Testis (tissue), 3 donors: ENCODE data around the gene PTPRN2. TPM values are rescaled to one million over a fixed set of nuclear protein-coding genes. Genes with fewer than 3 reads are reported as not detected.

Source experiments
- DNase-seq: peaks from one replicate; pipeline ENCODE4 v3.0.0-alpha.2; 2019
- H3K27ac ChIP-seq, 2 donors: fragments of 200-600 bp; sonication (generic); one replicate each; pipeline ENCODE4 v1.5.1; 2019
- H3K27me3 ChIP-seq: fragments of 200-600 bp; sonication (generic); one replicate; pipeline ENCODE4 v1.5.1; 2019
- H3K36me3 ChIP-seq: fragments of 200-600 bp; sonication (generic); one replicate; pipeline ENCODE4 v1.5.1; 2017; ENCODE audit warnings: low read depth; ENCODE audit errors: missing control alignments
- H3K4me1 ChIP-seq: fragments of 200-600 bp; sonication (generic); one replicate; pipeline ENCODE4 v1.5.1; 2019
- H3K4me3 ChIP-seq, 2 donors: fragments of 200-600 bp; sonication (generic); one replicate each; pipeline ENCODE4 v1.5.1; 2017 to 2019
- H3K9me3 ChIP-seq: fragments of 200-600 bp; sonication (generic); one replicate; pipeline ENCODE4 v1.5.1; 2017
- POLR2A ChIP-seq: fragments of 450-650 bp; IDR thresholded peaks from one replicate; pipeline ENCODE4 v1.6.1; 2017; ENCODE audit warnings: antibody characterized with exemption, mild to moderate bottlenecking, moderate library complexity
- WGBS, 2 donors: methylation state at CpG; one replicate each; pipeline ENCODE4 v1.1.5; 2018; 5-methylcytosine and 5-hydroxymethylcytosine counted together
- intact Hi-C: fragments of 100-400 bp; cut with DNase I; formaldehyde crosslinking; loops from one replicate; pipeline ENCODE4 v1.15.1; 2023; ENCODE audit warnings: low total_unique reads
- polyA plus RNA-seq: library from polyadenylated mRNA; stranded (reverse); fragments of 350-450 nt; fragmentation: Illumina TruSeq; extraction: RNeasy Lipid Tissue Mini Kit (QIAGEN cat#74804); gene quantifications from one replicate; pipeline ENCODE4 v1.2.3, GENCODE V29; 2014; ENCODE audit warnings: low read depth, low replicate concordance; ENCODE audit not compliant: insufficient read depth
- total RNA-seq, 2 donors: library from RNA; depleted of rRNA; stranded (reverse); fragments of >200 nt; gene quantifications; one replicate each; pipeline ENCODE4 v1.2.3, GENCODE V29; 2016
- TF ChIP-seq, protein P1 (sequence below), 3 experiments: fragments of 450-650 bp in 2 of 3; fragments of 200-600 bp in 1 of 3; sonication (generic) in 1 of 3; IDR thresholded peaks; one replicate each; pipeline ENCODE4 v1.5.1; 2016 to 2019; ENCODE audit warnings: antibody characterized with exemption in 3 of 3, mild to moderate bottlenecking in 2 of 3, moderate library complexity in 1 of 3

PTPRN2 gene
- total and polyA plus RNA-seq, 3 donors from 2014 or later: 9.3 to 10.8 (median 9.8) TPM

DNA sequence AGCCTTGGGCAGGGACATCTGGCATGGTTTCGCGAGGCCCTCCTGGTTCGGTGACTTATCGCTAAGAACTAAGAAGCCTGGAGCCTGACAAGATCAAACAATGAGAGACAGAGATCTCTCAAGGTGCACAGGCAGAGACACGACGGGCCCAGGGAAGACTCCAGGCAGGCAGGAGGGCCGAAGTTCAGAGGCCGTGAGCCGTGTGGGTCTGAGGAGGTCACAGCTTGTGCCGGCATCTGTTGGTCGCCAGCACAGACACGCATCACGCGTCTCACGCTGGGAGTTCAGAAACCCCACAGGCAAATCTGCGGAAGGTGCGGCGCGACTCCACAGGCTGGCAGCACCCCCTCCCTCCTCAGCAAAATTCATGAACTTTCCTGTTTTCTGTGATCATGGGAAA, 936.8 kb downstream of the PTPRN2 start:
- Histone ChIP-seq H3K4me1 (no peaks in the 10 kb centered on the region), H3K27me3 (no peaks in the 10 kb centered on the region), H3K27ac (no peak overlapping the region), H3K9me3 (no peaks in the 10 kb centered on the region), H3K4me3 (no peak overlapping the region), H3K36me3 (no peaks in the 10 kb centered on the region)
- TF ChIP-seq, protein P1, sequence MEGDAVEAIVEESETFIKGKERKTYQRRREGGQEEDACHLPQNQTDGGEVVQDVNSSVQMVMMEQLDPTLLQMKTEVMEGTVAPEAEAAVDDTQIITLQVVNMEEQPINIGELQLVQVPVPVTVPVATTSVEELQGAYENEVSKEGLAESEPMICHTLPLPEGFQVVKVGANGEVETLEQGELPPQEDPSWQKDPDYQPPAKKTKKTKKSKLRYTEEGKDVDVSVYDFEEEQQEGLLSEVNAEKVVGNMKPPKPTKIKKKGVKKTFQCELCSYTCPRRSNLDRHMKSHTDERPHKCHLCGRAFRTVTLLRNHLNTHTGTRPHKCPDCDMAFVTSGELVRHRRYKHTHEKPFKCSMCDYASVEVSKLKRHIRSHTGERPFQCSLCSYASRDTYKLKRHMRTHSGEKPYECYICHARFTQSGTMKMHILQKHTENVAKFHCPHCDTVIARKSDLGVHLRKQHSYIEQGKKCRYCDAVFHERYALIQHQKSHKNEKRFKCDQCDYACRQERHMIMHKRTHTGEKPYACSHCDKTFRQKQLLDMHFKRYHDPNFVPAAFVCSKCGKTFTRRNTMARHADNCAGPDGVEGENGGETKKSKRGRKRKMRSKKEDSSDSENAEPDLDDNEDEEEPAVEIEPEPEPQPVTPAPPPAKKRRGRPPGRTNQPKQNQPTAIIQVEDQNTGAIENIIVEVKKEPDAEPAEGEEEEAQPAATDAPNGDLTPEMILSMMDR (IDR thresholded peaks at IDR 0.05): no peak
- no peak for TF ChIP-seq POLR2A
- intact Hi-C loops: no loop called here
- WGBS, 2 donors: 88 to 91% methylated on average over 19 of the region's 19 CpGs
- DNase-seq: no peak

- TF ChIP-seq POLR2A: no peak
- TF ChIP-seq, protein P1 (IDR thresholded peaks at IDR 0.05): no peak
- no peaks in the 10 kb centered on the region for H3K27me3 ChIP-seq
- intact Hi-C loops: no loop called here
- DNase-seq: no peak
- no peak overlapping the region for H3K27ac ChIP-seq
- 81 to 90% methylated on average over 11 to 25 of the region's 25 CpGs for WGBS, 2 donors
- H3K4me3 ChIP-seq: no peak overlapping the region
- H3K36me3 ChIP-seq: no peaks in the 10 kb centered on the region
- H3K9me3 ChIP-seq: no peaks in the 10 kb centered on the region
- no peaks in the 10 kb centered on the region for H3K4me1 ChIP-seq
Measured at GRCh38 chr7:157650131-157650631, 937.4 kb downstream of the PTPRN2 start.

DNA sequence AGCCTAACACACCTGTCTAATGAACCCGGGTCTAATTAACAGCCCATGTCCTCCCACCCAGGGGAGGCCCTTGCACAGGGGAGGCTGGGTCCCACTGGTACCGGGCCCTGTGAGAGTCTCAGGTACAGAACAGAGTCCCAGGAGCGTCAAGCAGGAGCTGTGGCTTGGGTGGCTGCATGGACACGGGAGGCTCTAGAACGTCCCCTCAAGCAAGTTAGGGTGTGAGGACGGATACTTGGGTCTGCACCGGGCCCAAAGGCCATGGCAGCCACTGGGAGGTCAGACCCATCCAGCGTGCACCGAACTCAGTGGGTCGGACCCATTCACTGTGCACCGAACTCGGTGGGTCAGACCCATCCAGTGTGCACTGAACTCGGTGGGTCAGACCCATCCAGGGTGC, 941.1 kb downstream of the PTPRN2 start:
- WGBS, 2 donors: 95 to 97% methylated on average over 5 to 13 of the region's 13 CpGs
- no peaks in the 10 kb centered on the region for H3K27me3 ChIP-seq
- TF ChIP-seq, protein P1 (IDR thresholded peaks at IDR 0.05): no peak
- TF ChIP-seq POLR2A: no peak
- H3K36me3 ChIP-seq: no peaks in the 10 kb centered on the region
- no peak for DNase-seq
- H3K4me1 ChIP-seq: no peaks in the 10 kb centered on the region
- intact Hi-C loops: no loop called here
- H3K4me3 ChIP-seq: no peak overlapping the region
- H3K9me3 ChIP-seq: no peaks in the 10 kb centered on the region
- no peak overlapping the region for H3K27ac ChIP-seq

- TF ChIP-seq POLR2A: no peak
- TF ChIP-seq, protein P1 (IDR thresholded peaks at IDR 0.05): no peak
- 90 to 97% methylated on average over 12 of the region's 12 CpGs for WGBS, 2 donors
Measured at GRCh38 chr7:157645539-157645938, 942.1 kb downstream of the PTPRN2 start.

DNA sequence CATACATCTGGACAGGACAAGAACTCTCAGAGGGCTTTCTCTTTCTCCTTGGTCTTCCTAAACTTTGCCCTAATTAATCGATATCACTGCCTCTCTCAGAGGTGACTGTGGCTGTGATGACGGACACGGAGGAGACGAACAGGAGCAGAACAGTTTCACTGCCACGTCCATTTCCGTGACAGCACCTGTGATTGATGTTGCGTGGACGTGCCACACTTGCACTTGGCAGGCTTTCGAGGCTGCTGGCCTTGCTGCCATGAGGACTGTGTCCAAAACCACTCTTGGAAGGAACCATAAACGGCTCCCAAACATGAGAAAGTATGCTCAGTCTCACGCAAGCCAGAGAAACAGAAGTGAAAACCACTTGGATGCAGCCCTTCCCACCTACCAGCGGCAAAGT, 942.7 kb downstream of the PTPRN2 start:
- H3K9me3 ChIP-seq: no peaks in the 10 kb centered on the region
- no peak overlapping the region for H3K27ac ChIP-seq
- TF ChIP-seq POLR2A: no peak
- TF ChIP-seq, protein P1 (IDR thresholded peaks at IDR 0.05): no peak
- intact Hi-C loops: no loop called here
- no peaks in the 10 kb centered on the region for H3K36me3 ChIP-seq
- H3K27me3 ChIP-seq: no peaks in the 10 kb centered on the region
- 91 to 96% methylated on average over 12 of the region's 12 CpGs for WGBS, 2 donors
- no peak for DNase-seq
- H3K4me1 ChIP-seq: no peaks in the 10 kb centered on the region
- no peak overlapping the region for H3K4me3 ChIP-seq

More at GRCh38 chr7:157645539-157645938, 942.1 kb downstream of the PTPRN2 start:
- Histone ChIP-seq H3K4me1 (no peaks in the 10 kb centered on the region), H3K36me3 (no peaks in the 10 kb centered on the region), H3K9me3 (no peaks in the 10 kb centered on the region), H3K27me3 (no peaks in the 10 kb centered on the region), H3K27ac (no peak overlapping the region), H3K4me3 (no peak overlapping the region)
- no peak for DNase-seq
- intact Hi-C loops: no loop called here
